Liver (tissue), 9 donors: ENCODE data around the gene SLC43A3. TPM values are rescaled to one million over a fixed set of nuclear protein-coding genes. Genes with fewer than 3 reads are reported as not detected.

ENCODE experiments used
- DNase-seq: peaks from one replicate; pipeline ENCODE4 v3.0.0-alpha.2; 2017; ENCODE audit warnings: low spot score
- H3K27ac ChIP-seq, 2 donors: one replicate each; pipeline ENCODE4 v1.7.0; 2013; ENCODE audit warnings: inconsistent platforms in 2 of 2, low read length in 2 of 2, control low read depth in 1 of 2, low read depth in 1 of 2, mild to moderate bottlenecking in 1 of 2
- H3K27me3 ChIP-seq, 4 donors: one replicate each; pipeline versions ENCODE4 v1.6.1 to v1.7.0; 2013; ENCODE audit warnings: low read length in 3 of 4, inconsistent platforms in 1 of 4, mild to moderate bottlenecking in 1 of 4, moderate library complexity in 1 of 4; ENCODE audit not compliant: control insufficient read depth in 4 of 4, insufficient read depth in 4 of 4
- H3K36me3 ChIP-seq, 4 donors: one replicate each; pipeline versions ENCODE4 v1.6.1 to v1.7.0; 2013; ENCODE audit warnings: low read length in 3 of 4, mild to moderate bottlenecking in 3 of 4, low read depth in 1 of 4, moderate library complexity in 1 of 4; ENCODE audit not compliant: control insufficient read depth in 4 of 4, insufficient read depth in 3 of 4
- H3K4me1 ChIP-seq, 4 donors: one replicate each; pipeline versions ENCODE4 v1.6.1 to v1.7.0; 2013; ENCODE audit warnings: low read length in 3 of 4, mild to moderate bottlenecking in 3 of 4, moderate library complexity in 1 of 4; ENCODE audit not compliant: control insufficient read depth in 4 of 4, insufficient read depth in 4 of 4
- H3K4me3 ChIP-seq, 3 donors: one replicate each; pipeline versions ENCODE4 v1.6.1 to v1.7.0; 2013; ENCODE audit warnings: low read length in 3 of 3, control low read depth in 1 of 3, low read depth in 1 of 3, mild to moderate bottlenecking in 1 of 3
- H3K9ac ChIP-seq, 2 donors: one replicate each; pipeline ENCODE4 v1.7.0; 2013; ENCODE audit warnings: low read length in 2 of 2, mild to moderate bottlenecking in 2 of 2, moderate library complexity in 2 of 2, control low read depth in 1 of 2, low read depth in 1 of 2
- H3K9me3 ChIP-seq, 4 donors: one replicate each; pipeline versions ENCODE4 v1.6.1 to v1.7.0; 2013; ENCODE audit warnings: low read length in 3 of 4; ENCODE audit not compliant: control insufficient read depth in 4 of 4
- EGR1 ChIP-seq, 2 donors: IDR thresholded peaks; 2 replicates each; pipeline ENCODE4 v1.6.1; 2016 to 2018; ENCODE audit warnings: antibody characterized with exemption in 2 of 2, low read depth in 2 of 2
- FOXA1 ChIP-seq: IDR thresholded peaks from 2 replicates; pipeline ENCODE4 v1.6.1; 2016; ENCODE audit warnings: antibody characterized with exemption
- FOXA2 ChIP-seq: IDR thresholded peaks from 2 replicates; pipeline ENCODE4 v1.6.1; 2016; ENCODE audit warnings: antibody characterized with exemption
- HNF4G ChIP-seq: IDR thresholded peaks from 2 replicates; pipeline ENCODE4 v1.6.1; 2016; ENCODE audit warnings: antibody characterized with exemption
- NR2F2 ChIP-seq: IDR thresholded peaks from 2 replicates; pipeline ENCODE4 v1.6.1; 2016; ENCODE audit warnings: antibody characterized with exemption
- RAD21 ChIP-seq, 2 donors: IDR thresholded peaks; 2 replicates each; pipeline ENCODE4 v1.6.1; 2016; ENCODE audit warnings: antibody characterized with exemption in 2 of 2, mild to moderate bottlenecking in 2 of 2
- RXRA ChIP-seq, 2 donors: IDR thresholded peaks; 2 replicates each; pipeline ENCODE4 v1.6.1; 2017 to 2018; ENCODE audit warnings: antibody characterized with exemption in 2 of 2, mild to moderate bottlenecking in 1 of 2
- SP1 ChIP-seq: IDR thresholded peaks from 2 replicates; pipeline ENCODE4 v1.6.1; 2018; ENCODE audit warnings: antibody characterized with exemption, mild to moderate bottlenecking
- TAF1 ChIP-seq: conservative IDR thresholded peaks from 2 replicates; pipeline ENCODE4 v1.6.1; 2016; ENCODE audit warnings: antibody characterized with exemption, mild to moderate bottlenecking
- YY1 ChIP-seq: IDR thresholded peaks from 2 replicates; pipeline ENCODE4 v1.6.1; 2016; ENCODE audit warnings: antibody characterized with exemption, mild to moderate bottlenecking
- ZBTB33 ChIP-seq: IDR thresholded peaks from 2 replicates; pipeline ENCODE4 v1.6.1; 2016; ENCODE audit warnings: antibody characterized with exemption
- WGBS: extraction: QIAGEN DNeasy Blood & Tissue Kit; methylation state at CpG from one replicate; pipeline ENCODE4 v1.1.7; 2013; 5-methylcytosine and 5-hydroxymethylcytosine counted together
- polyA plus RNA-seq, 2 donors: library from polyadenylated mRNA; stranded (reverse) in 1 of 2; unstranded in 1 of 2; fragments of 200-250 nt in 1 of 2; fragments of >200 nt in 1 of 2; fragmentation: Nextera tagmentation in 1 of 2; extraction: Ambion mirVana in 1 of 2; gene quantifications; one replicate each; pipeline versions ENCODE4 v1.2.1 to v1.2.3, GENCODE V29; 2013 to 2015
- total RNA-seq, 2 donors: library from RNA; depleted of rRNA; stranded (reverse); fragments of >200 nt; gene quantifications; one replicate each; pipeline ENCODE4 v1.2.3, GENCODE V29; 2014
- TF ChIP-seq, protein P1 (sequence below): IDR thresholded peaks from 2 replicates; pipeline ENCODE4 v1.6.1; 2016; ENCODE audit warnings: antibody characterized with exemption
- TF ChIP-seq, protein P2 (sequence below): IDR thresholded peaks from 2 replicates; pipeline ENCODE4 v1.6.1; 2016; ENCODE audit warnings: antibody characterized with exemption
- TF ChIP-seq, protein P3 (sequence below): IDR thresholded peaks from 2 replicates; pipeline ENCODE4 v1.6.1; 2016; ENCODE audit warnings: antibody characterized with exemption, mild to moderate bottlenecking
- TF ChIP-seq, protein P4 (sequence below): fragments of 150-350 bp; IDR thresholded peaks from 2 replicates; pipeline ENCODE4 v1.5.1; 2017; ENCODE audit warnings: improper control_type of control experiment, low read depth, low read length; ENCODE audit not compliant: missing input control
- donor health status: healthy.
- donor health status: healthy.
- donor health status: healthy.
- donor health status: healthy.
- donor health status: healthy.

The SLC43A3 gene
- total and polyA plus RNA-seq, 4 donors: 47.2 to 152 (median 93.0) TPM

- Histone ChIP-seq H3K4me3 (no peak within 1 kb of the TSS), H3K36me3 (no peaks in the 10 kb centered on the region), H3K27me3 (no peaks in the 10 kb centered on the region), H3K27ac (no peak within 1 kb of the TSS), H3K4me1 (no peaks in the 10 kb centered on the region), H3K9me3 (no peaks in the 10 kb centered on the region), H3K9ac (no peak within 1 kb of the TSS)
- DNase-seq: no peak
- WGBS: 80% methylated on average over 2 of the region's 2 CpGs
- TF ChIP-seq YY1: no peak
- no peak for TF ChIP-seq RAD21 (IDR thresholded peaks at IDR 0.05)
- no peak for TF ChIP-seq NR2F2
- TF ChIP-seq EGR1 (IDR thresholded peaks at IDR 0.05; ENCODE audit: low read depth in 2 of 2): no peak
- TF ChIP-seq, protein P1, sequence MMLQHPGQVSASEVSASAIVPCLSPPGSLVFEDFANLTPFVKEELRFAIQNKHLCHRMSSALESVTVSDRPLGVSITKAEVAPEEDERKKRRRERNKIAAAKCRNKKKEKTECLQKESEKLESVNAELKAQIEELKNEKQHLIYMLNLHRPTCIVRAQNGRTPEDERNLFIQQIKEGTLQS: no peak
- TF ChIP-seq FOXA1: no peak
- no peak for TF ChIP-seq RXRA (IDR thresholded peaks at IDR 0.05)
- no peak for TF ChIP-seq TAF1
- TF ChIP-seq ZBTB33: no peak
Measured at GRCh38 chr11:57380975-57381374, 45.9 kb downstream of the SLC43A3 start, which contains the start of gene PRG3. Gene PRG3, minus strand, starts transcription at chr11:57381150. Its CDS starts 442 bp downstream, at chr11:57380708.

- DNase-seq: no peak
- no peaks in the 10 kb centered on the region for H3K9me3 ChIP-seq
- no peak overlapping the region for H3K9ac ChIP-seq
- WGBS: 29% methylated on average over 10 of the region's 10 CpGs
- TF ChIP-seq FOXA2 (no peak), EGR1 (IDR thresholded peaks at IDR 0.05; ENCODE audit: low read depth in 2 of 2) (no peak), RXRA (IDR thresholded peaks at IDR 0.05) (no peak), RAD21 (IDR thresholded peaks at IDR 0.05) (no peak)
- TF ChIP-seq, protein P1: no peak
- TF ChIP-seq, protein P2, sequence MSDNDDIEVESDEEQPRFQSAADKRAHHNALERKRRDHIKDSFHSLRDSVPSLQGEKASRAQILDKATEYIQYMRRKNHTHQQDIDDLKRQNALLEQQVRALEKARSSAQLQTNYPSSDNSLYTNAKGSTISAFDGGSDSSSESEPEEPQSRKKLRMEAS: no peak
- TF ChIP-seq, protein P3, sequence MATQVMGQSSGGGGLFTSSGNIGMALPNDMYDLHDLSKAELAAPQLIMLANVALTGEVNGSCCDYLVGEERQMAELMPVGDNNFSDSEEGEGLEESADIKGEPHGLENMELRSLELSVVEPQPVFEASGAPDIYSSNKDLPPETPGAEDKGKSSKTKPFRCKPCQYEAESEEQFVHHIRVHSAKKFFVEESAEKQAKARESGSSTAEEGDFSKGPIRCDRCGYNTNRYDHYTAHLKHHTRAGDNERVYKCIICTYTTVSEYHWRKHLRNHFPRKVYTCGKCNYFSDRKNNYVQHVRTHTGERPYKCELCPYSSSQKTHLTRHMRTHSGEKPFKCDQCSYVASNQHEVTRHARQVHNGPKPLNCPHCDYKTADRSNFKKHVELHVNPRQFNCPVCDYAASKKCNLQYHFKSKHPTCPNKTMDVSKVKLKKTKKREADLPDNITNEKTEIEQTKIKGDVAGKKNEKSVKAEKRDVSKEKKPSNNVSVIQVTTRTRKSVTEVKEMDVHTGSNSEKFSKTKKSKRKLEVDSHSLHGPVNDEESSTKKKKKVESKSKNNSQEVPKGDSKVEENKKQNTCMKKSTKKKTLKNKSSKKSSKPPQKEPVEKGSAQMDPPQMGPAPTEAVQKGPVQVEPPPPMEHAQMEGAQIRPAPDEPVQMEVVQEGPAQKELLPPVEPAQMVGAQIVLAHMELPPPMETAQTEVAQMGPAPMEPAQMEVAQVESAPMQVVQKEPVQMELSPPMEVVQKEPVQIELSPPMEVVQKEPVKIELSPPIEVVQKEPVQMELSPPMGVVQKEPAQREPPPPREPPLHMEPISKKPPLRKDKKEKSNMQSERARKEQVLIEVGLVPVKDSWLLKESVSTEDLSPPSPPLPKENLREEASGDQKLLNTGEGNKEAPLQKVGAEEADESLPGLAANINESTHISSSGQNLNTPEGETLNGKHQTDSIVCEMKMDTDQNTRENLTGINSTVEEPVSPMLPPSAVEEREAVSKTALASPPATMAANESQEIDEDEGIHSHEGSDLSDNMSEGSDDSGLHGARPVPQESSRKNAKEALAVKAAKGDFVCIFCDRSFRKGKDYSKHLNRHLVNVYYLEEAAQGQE: peak; percentile 98
- no peaks in the 10 kb centered on the region for H3K4me1 ChIP-seq
- no peaks in the 10 kb centered on the region for H3K27me3 ChIP-seq
- H3K36me3 ChIP-seq: no peaks in the 10 kb centered on the region
- no peak overlapping the region for H3K27ac ChIP-seq
- no peak overlapping the region for H3K4me3 ChIP-seq
Measured at GRCh38 chr11:57379732-57380131, 47.2 kb downstream of the SLC43A3 start.

- H3K4me1 ChIP-seq: no peaks in the 10 kb centered on the region
- H3K9ac ChIP-seq: no peak overlapping the region
- no peak for TF ChIP-seq FOXA2
- TF ChIP-seq SP1: no peak
- TF ChIP-seq, protein P2: no peak
- TF ChIP-seq TAF1: no peak
- TF ChIP-seq HNF4G: no peak
- TF ChIP-seq NR2F2: no peak
- TF ChIP-seq, protein P4, sequence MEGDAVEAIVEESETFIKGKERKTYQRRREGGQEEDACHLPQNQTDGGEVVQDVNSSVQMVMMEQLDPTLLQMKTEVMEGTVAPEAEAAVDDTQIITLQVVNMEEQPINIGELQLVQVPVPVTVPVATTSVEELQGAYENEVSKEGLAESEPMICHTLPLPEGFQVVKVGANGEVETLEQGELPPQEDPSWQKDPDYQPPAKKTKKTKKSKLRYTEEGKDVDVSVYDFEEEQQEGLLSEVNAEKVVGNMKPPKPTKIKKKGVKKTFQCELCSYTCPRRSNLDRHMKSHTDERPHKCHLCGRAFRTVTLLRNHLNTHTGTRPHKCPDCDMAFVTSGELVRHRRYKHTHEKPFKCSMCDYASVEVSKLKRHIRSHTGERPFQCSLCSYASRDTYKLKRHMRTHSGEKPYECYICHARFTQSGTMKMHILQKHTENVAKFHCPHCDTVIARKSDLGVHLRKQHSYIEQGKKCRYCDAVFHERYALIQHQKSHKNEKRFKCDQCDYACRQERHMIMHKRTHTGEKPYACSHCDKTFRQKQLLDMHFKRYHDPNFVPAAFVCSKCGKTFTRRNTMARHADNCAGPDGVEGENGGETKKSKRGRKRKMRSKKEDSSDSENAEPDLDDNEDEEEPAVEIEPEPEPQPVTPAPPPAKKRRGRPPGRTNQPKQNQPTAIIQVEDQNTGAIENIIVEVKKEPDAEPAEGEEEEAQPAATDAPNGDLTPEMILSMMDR: no peak
- TF ChIP-seq, protein P1: no peak
- TF ChIP-seq FOXA1: no peak
- TF ChIP-seq EGR1 (IDR thresholded peaks at IDR 0.05; ENCODE audit: low read depth in 2 of 2): no peak
- no peak for DNase-seq
- no peak overlapping the region for H3K27ac ChIP-seq
- no peaks in the 10 kb centered on the region for H3K27me3 ChIP-seq
- H3K4me3 ChIP-seq: no peak overlapping the region
- no peaks in the 10 kb centered on the region for H3K36me3 ChIP-seq
- H3K9me3 ChIP-seq: no peaks in the 10 kb centered on the region
Measured at GRCh38 chr11:57378186-57378585, 48.7 kb downstream of the SLC43A3 start.
